ENCODE measurements around the gene IFT81. TPM values are rescaled to one million over a fixed set of nuclear protein-coding genes. Genes with fewer than 3 reads are reported as not detected.

IFT81 gene
- total RNA-seq, 1 experiment from 2014 or later = 14.5 TPM

DNA sequence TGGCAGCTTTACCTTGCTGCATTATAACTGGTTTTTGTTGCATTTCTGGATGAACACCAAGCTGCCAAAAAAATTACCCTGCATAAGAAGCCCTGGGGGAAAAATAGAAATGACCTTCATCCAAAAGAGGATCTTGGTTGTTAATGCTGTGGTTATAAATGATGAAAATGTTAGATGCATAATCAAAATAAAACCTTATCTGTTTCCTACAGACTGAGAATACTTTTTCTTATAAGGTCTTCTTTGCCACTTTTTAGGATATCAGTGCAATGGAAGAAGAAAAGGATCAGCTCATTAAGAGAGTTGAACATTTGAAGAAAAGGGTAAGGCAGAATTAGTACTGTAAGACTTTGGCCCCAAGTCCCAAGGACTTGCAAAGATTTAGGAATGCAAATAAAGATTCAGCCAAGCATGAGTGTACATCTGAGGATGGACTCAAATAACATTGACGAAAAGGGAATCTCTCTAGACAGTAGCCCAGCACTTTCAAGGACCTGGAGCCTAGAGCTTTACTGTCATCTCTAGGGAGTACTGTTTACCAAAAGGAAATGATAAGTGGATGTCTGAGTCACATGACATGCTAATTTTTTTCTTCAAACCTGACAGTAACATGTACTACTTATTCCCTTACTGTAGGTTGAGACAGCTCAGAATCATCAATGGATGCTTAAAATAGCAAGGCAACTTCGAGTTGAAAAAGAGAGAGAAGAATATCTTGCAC, 10.7 kb downstream of the IFT81 start:
- DNase-seq (ENCODE audit: low read depth) = no peak
- in situ Hi-C loops (cut with HindIII; ENCODE audit: low pct_unique_long_range_greater_than_20kb, low sequenced_read_pairs) = no loop called here

DNA sequence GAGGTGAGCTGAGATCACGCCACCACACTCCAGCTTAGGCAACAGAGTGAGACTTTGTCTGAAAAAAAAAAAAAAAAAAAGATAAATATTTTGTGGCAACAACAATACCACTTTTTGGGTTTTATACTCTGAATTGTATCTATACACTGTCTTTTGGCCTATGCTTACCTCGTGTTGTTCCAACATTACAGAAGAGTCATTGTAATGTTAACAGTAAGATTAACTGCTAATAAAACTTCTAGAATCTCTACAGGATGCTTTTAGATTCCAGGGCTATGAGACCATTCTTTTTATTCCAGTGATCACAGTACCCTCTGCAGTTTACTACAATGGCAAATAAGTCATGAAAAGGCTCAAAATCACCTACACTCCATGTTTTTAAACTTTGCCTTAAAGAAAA, 11.6 kb downstream of the IFT81 start:
- in situ Hi-C loops (cut with HindIII; ENCODE audit: low pct_unique_long_range_greater_than_20kb, low sequenced_read_pairs) = no loop called here

GRCh38 chr12:110137786-110138185, 13.6 kb downstream of the IFT81 start:
- in situ Hi-C loops (cut with HindIII; ENCODE audit: low pct_unique_long_range_greater_than_20kb, low sequenced_read_pairs) = no loop called here
- no peak for DNase-seq (ENCODE audit: low read depth)

More for the DNA sequence above, 11.6 kb downstream of the IFT81 start:
- no peak for DNase-seq (ENCODE audit: low read depth)

GRCh38 chr12:110141389-110141788, 17.2 kb downstream of the IFT81 start:
- in situ Hi-C loops (cut with HindIII; ENCODE audit: low pct_unique_long_range_greater_than_20kb, low sequenced_read_pairs) = no loop called here

DNA sequence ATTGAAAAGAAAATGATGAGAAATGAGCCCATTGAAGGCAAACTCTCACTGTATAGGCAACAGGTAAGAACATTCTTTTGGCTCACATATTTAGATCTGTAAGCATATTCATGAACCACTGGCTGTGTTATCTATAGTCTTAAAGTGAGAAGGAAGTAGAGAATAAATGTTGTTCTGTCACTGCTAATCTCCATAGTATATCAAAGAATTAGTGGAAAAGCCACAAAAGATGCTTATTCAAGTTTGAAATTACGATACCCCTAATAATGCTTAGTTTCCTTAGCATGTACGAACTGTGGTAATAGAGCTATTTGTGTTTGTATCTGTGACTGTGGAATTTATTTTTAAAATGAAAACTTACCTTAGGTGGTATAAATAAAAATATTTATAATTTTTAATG, 22.8 kb downstream of the IFT81 start:
- in situ Hi-C loops (cut with HindIII; ENCODE audit: low pct_unique_long_range_greater_than_20kb, low sequenced_read_pairs) = no loop called here

More at GRCh38 chr12:110141389-110141788, 17.2 kb downstream of the IFT81 start:
- no peak for DNase-seq (ENCODE audit: low read depth)

DNA sequence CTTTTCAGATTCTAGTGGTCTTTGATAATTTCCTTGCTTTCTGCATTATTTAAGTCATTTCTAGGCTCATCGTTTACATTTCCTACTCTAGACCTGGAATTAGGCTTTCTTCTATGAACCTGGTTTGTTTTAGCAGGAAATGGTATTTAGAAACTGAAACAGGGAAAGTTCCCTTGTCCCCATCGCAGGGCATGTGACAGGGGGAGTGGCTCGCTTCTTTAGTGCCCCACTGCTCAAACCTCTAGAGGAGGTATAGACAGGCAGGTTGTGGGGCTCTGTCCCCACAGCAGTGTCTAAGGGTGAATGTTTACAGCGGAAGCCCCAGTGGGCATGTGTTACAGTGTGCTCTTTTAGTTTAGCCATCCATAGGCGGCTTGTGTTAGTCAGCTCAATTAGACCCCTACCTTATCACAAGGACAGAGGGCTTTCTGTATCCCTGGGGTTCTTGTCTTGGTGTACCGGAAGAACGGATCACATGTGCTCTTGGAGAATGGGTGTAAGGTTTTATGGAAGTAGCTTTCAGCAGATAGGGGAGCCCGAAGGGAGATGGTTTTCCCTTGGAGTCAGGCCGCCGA, 25.0 kb downstream of the IFT81 start:
- in situ Hi-C loops (cut with HindIII; ENCODE audit: low pct_unique_long_range_greater_than_20kb, low sequenced_read_pairs) = no loop called here
- DNase-seq (ENCODE audit: low read depth) = no peak

More for the DNA sequence above, 22.8 kb downstream of the IFT81 start:
- no peak for DNase-seq (ENCODE audit: low read depth)

DNA sequence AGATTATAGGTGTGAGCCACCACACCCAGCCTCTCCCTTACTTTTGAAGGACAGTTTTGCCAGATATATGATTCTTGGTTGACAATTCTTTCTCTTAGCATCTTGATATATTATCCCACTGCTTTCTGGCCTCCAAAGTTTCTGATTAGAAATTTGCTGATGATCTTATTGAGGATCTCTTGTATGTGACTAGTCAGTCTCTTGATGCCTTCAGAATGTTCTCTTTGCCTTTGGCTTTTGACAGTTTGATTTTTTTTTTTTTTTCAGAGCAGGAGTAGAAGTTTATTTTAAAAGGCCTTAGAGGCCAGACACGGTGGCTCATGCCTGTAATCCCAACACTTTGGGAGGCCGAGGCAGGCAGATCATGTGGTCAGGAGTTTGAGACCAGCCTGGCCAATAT, 32.6 kb downstream of the IFT81 start:
- no peak for DNase-seq (ENCODE audit: low read depth)
- in situ Hi-C loops (cut with HindIII; ENCODE audit: low pct_unique_long_range_greater_than_20kb, low sequenced_read_pairs) = no loop called here

GRCh38 chr12:110157539-110157938, 33.4 kb downstream of the IFT81 start:
- in situ Hi-C loops (cut with HindIII; ENCODE audit: low pct_unique_long_range_greater_than_20kb, low sequenced_read_pairs) = no loop called here
- no peak for DNase-seq (ENCODE audit: low read depth)

DNA sequence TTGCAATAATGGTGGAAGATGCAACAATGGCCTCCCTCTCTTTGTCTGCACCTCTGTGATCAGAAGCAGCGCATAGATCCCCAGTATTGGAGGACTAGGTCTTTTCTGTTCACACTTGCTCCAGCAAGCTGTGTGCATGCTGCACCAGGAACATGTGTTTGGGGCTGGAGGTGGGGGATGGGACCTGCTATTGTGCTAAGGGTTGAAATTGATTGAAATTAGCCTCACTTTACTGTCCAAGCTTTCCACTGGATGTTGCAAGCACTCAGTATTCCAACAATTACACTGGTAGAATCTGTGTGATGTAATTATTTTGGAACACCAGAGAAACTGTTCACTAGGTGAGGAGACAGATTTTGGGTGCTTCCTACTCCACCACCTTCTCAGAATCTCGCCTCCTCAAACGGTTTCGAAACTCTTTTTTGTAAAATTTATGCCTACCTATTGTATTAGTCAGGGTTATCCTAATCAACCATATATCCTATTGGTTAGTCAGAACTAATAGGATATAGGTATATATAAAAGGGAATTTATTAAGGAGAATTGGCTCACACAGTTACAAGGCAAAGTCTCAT, 35.6 kb downstream of the IFT81 start:
- no peak for DNase-seq (ENCODE audit: low read depth)
- in situ Hi-C loops (cut with HindIII; ENCODE audit: low pct_unique_long_range_greater_than_20kb, low sequenced_read_pairs) = no loop called here

GRCh38 chr12:110165540-110166159, 41.5 kb downstream of the IFT81 start:
- no peak for DNase-seq (ENCODE audit: low read depth)

GRCh38 chr12:110168732-110169455, 44.7 kb downstream of the IFT81 start:
- no peak for DNase-seq (ENCODE audit: low read depth)
- in situ Hi-C loops (cut with HindIII; ENCODE audit: low pct_unique_long_range_greater_than_20kb, low sequenced_read_pairs) = no loop called here

More at GRCh38 chr12:110165540-110166159, 41.5 kb downstream of the IFT81 start:
- in situ Hi-C loops (cut with HindIII; ENCODE audit: low pct_unique_long_range_greater_than_20kb, low sequenced_read_pairs) = no loop called here

GRCh38 chr12:110170535-110171185, 46.5 kb downstream of the IFT81 start:
- DNase-seq (ENCODE audit: low read depth) = no peak
- in situ Hi-C loops (cut with HindIII; ENCODE audit: low pct_unique_long_range_greater_than_20kb, low sequenced_read_pairs) = no loop called here

GRCh38 chr12:110171186-110171538, 47.0 kb downstream of the IFT81 start:
- in situ Hi-C loops (cut with HindIII; ENCODE audit: low pct_unique_long_range_greater_than_20kb, low sequenced_read_pairs) = no loop called here
- no peak for DNase-seq (ENCODE audit: low read depth)

GRCh38 chr12:110171636-110172035, 47.5 kb downstream of the IFT81 start:
- in situ Hi-C loops (cut with HindIII; ENCODE audit: low pct_unique_long_range_greater_than_20kb, low sequenced_read_pairs) = no loop called here
- DNase-seq (ENCODE audit: low read depth) = no peak

- in situ Hi-C loops (cut with HindIII; ENCODE audit: low pct_unique_long_range_greater_than_20kb, low sequenced_read_pairs) = no loop called here
These were observed 50.3 kb downstream of the IFT81 start for GRCh38 chr12:110174373-110174996.

GRCh38 chr12:110175201-110175600, 51.0 kb downstream of the IFT81 start:
- in situ Hi-C loops (cut with HindIII; ENCODE audit: low pct_unique_long_range_greater_than_20kb, low sequenced_read_pairs) = no loop called here
- no peak for DNase-seq (ENCODE audit: low read depth)

More at GRCh38 chr12:110174373-110174996, 50.3 kb downstream of the IFT81 start:
- DNase-seq (ENCODE audit: low read depth) = no peak

- in situ Hi-C loops (cut with HindIII; ENCODE audit: low pct_unique_long_range_greater_than_20kb, low sequenced_read_pairs) = no loop called here
- no peak for DNase-seq (ENCODE audit: low read depth)
These were observed 52.6 kb downstream of the IFT81 start for GRCh38 chr12:110176745-110177144.

- DNase-seq (ENCODE audit: low read depth) = no peak
- in situ Hi-C loops (cut with HindIII; ENCODE audit: low pct_unique_long_range_greater_than_20kb, low sequenced_read_pairs) = no loop called here
These were observed 55.1 kb downstream of the IFT81 start for GRCh38 chr12:110179291-110179690.
